ENCODE measurements around the gene RBM22.
"Not testable (repeated sequence)": the region's sequence is repeated elsewhere in the genome, so short reads cannot be mapped to it uniquely, and the experiment has no call there.

DNA sequence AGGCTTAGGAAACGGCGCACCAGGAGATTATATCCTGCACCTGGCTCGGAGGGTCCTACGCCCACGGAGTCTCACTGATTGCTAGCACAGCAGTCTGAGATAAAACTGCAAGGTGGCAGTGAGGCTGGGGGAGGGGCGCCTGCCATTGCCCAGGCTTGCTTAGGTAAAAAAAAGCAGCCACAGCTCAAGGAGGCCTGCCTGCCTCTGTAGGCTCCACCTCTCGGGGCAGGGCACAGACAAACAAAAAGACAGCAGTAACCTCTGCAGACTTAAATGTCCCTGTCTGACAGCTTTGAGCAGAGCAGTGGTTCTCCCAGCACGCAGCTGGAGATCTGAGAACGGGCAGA is 42.3 kb upstream of the RBM22 start:
- not testable (repeated sequence) for TF ChIP-seq CTCF (IDR thresholded peaks at IDR 0.05 in 4 of 5, conservative IDR thresholded peaks at IDR 0.05 in 1 of 5); POLR2A (IDR thresholded peaks at IDR 0.05)

All from gastrocnemius medialis (tissue), 4 donors.